Trophoblast cell (in vitro differentiated cells and primary cell): ENCODE data around the gene LPAR1.

Experiments used
- DNase-seq, 2 donors: peaks; one replicate each; pipeline ENCODE4 v3.0.0-alpha.2; 2016
- H2AFZ ChIP-seq: 2 replicates; pipeline ENCODE4 v1.6.1; 2013; ENCODE audit warnings: low read length, moderate library complexity, mild to moderate bottlenecking; ENCODE audit not compliant: insufficient read depth, poor library complexity
- H2AK5ac ChIP-seq: 2 replicates; pipeline ENCODE4 v1.6.1; 2013; ENCODE audit warnings: mild to moderate bottlenecking, low read length
- H2BK120ac ChIP-seq: 2 replicates; pipeline ENCODE4 v1.6.1; 2013; ENCODE audit warnings: low read length, mild to moderate bottlenecking, moderate library complexity; ENCODE audit not compliant: insufficient read depth, poor library complexity
- H2BK12ac ChIP-seq: 2 replicates; pipeline ENCODE4 v1.6.1; 2013; ENCODE audit warnings: mild to moderate bottlenecking, low read length, moderate library complexity
- H2BK5ac ChIP-seq: 2 replicates; pipeline ENCODE4 v1.6.1; 2013; ENCODE audit warnings: low read length, low read depth, moderate library complexity, mild to moderate bottlenecking; ENCODE audit not compliant: poor library complexity
- H3K14ac ChIP-seq: 2 replicates; pipeline ENCODE4 v1.6.1; 2013; ENCODE audit warnings: mild to moderate bottlenecking, low read length
- H3K18ac ChIP-seq: 2 replicates; pipeline ENCODE4 v1.6.1; 2013; ENCODE audit warnings: mild to moderate bottlenecking, low read length
- H3K23ac ChIP-seq: 2 replicates; pipeline ENCODE4 v1.6.1; 2013; ENCODE audit warnings: low read length
- H3K27ac ChIP-seq: 2 replicates; pipeline ENCODE4 v1.5.1; 2013; ENCODE audit warnings: low read depth, mild to moderate bottlenecking, inconsistent platforms, low read length, moderate library complexity
- H3K27me3 ChIP-seq: 2 replicates; pipeline ENCODE4 v1.6.1; 2013; ENCODE audit warnings: inconsistent platforms, mild to moderate bottlenecking, low read length, moderate library complexity; ENCODE audit not compliant: insufficient read depth
- H3K36me3 ChIP-seq, 2 experiments: 1 replicate in 1 of 2; 2 replicates in 1 of 2; pipeline ENCODE4 v1.6.1; 2013; ENCODE audit warnings: low read length in 2 of 2, mild to moderate bottlenecking in 2 of 2, moderate library complexity in 1 of 2; ENCODE audit not compliant: insufficient read depth in 2 of 2, control insufficient read depth in 1 of 2
- H3K4ac ChIP-seq: 2 replicates; pipeline ENCODE4 v1.6.1; 2013; ENCODE audit warnings: low read depth, mild to moderate bottlenecking, low read length, moderate library complexity
- H3K4me1 ChIP-seq, 2 experiments: 1 replicate in 1 of 2; 2 replicates in 1 of 2; pipeline ENCODE4 v1.6.1; 2013; ENCODE audit warnings: low read length in 2 of 2, mild to moderate bottlenecking in 2 of 2, moderate library complexity in 1 of 2; ENCODE audit not compliant: insufficient read depth in 2 of 2, control insufficient read depth in 1 of 2
- H3K4me2 ChIP-seq: 2 replicates; pipeline ENCODE4 v1.6.1; 2013; ENCODE audit warnings: inconsistent platforms, mild to moderate bottlenecking, low read length, moderate library complexity
- H3K4me3 ChIP-seq: 2 replicates; pipeline ENCODE4 v1.5.1; 2013; ENCODE audit warnings: mild to moderate bottlenecking, low read depth, low read length, inconsistent platforms
- H3K79me1 ChIP-seq: one replicate; pipeline ENCODE4 v1.6.1; 2013; ENCODE audit warnings: low read length
- H3K79me2 ChIP-seq: 2 replicates; pipeline ENCODE4 v1.6.1; 2013; ENCODE audit warnings: low read length, mild to moderate bottlenecking; ENCODE audit not compliant: control insufficient read depth, insufficient read depth, poor library complexity
- H3K9ac ChIP-seq: 2 replicates; pipeline ENCODE4 v1.6.1; 2013; ENCODE audit warnings: mild to moderate bottlenecking, low read length
- H3K9me3 ChIP-seq: 2 replicates; pipeline ENCODE4 v1.6.1; 2013; ENCODE audit warnings: low read depth, mild to moderate bottlenecking, control low read depth, inconsistent platforms, low read length; ENCODE audit not compliant: insufficient read depth
- H4K12ac ChIP-seq: 2 replicates; pipeline ENCODE4 v1.6.1; 2013; ENCODE audit warnings: low read depth, mild to moderate bottlenecking, low read length, moderate library complexity
- H4K8ac ChIP-seq: 2 replicates; pipeline ENCODE4 v1.6.1; 2013; ENCODE audit warnings: low read depth, mild to moderate bottlenecking, low read length, moderate library complexity
- H4K91ac ChIP-seq: one replicate; pipeline ENCODE4 v1.6.1; 2013; ENCODE audit warnings: low read depth, mild to moderate bottlenecking, low read length, moderate library complexity
- WGBS: extraction: QIAGEN DNeasy Blood & Tissue Kit; methylation state at CpG from one replicate; pipeline ENCODE4 v1.1.7; 2013; ENCODE audit warnings: missing lambda C conversion rate; ENCODE audit not compliant: insufficient read length, insufficient coverage; ENCODE audit errors: extremely low coverage; 5-methylcytosine and 5-hydroxymethylcytosine counted together

Gene LPAR1

GRCh38 chr9:110968096-110968495 lies 70.2 kb downstream of the LPAR1 start:
- H3K14ac ChIP-seq = no peak overlapping the region
- H3K79me1 ChIP-seq = no peaks in the 10 kb centered on the region
- H2BK5ac ChIP-seq = no peak overlapping the region
- no peaks in the 10 kb centered on the region for H3K27me3 ChIP-seq
- no peak overlapping the region for H2AK5ac ChIP-seq
- no peak overlapping the region for H2BK12ac ChIP-seq
- no peak for DNase-seq
- no peaks in the 10 kb centered on the region for H3K9me3 ChIP-seq
- H3K4me3 ChIP-seq = no peak overlapping the region
- H3K36me3 ChIP-seq = no peaks in the 10 kb centered on the region
- H3K4me2 ChIP-seq = no peak overlapping the region
- no peak overlapping the region for H4K91ac ChIP-seq
- H4K8ac ChIP-seq = no peak overlapping the region
- H4K12ac ChIP-seq = no peak overlapping the region
- no peak overlapping the region for H3K9ac ChIP-seq
- no peaks in the 10 kb centered on the region for H3K4me1 ChIP-seq
- WGBS = no CpG with 5 or more reads among the region's 4 CpGs
- no peak overlapping the region for H3K23ac ChIP-seq
- H3K18ac ChIP-seq = no peak overlapping the region
- H3K79me2 ChIP-seq = no peaks in the 10 kb centered on the region
- H3K27ac ChIP-seq = no peak overlapping the region
- no peak overlapping the region for H2AFZ ChIP-seq
- H2BK120ac ChIP-seq = no peak overlapping the region
- H3K4ac ChIP-seq = no peak overlapping the region

DNA sequence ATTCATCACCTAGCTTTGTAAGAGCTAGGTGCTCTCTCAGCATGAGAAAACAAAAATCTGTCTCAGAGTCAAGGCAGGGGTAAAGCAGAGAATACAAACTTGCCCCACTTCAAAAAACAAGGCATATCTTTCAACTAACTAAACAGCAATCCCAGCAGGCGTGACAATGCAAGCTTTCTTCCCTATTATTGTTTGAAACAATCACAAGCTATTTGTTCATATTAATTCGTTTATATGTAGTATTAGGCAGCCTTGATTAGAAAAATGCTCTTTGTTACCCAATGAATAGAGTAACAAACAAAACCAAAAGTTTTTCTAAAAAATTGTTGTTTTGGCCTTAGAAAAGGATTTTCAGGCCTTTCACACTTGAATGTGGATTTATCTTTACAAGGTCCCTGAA lies 71.1 kb downstream of the LPAR1 start:
- Histone ChIP-seq H2AFZ (no peak overlapping the region), H3K9me3 (no peaks in the 10 kb centered on the region), H4K12ac (no peak overlapping the region), H3K14ac (no peak overlapping the region), H3K79me1 (no peaks in the 10 kb centered on the region), H3K4ac (no peak overlapping the region), H2BK120ac (no peak overlapping the region), H3K23ac (no peak overlapping the region), H3K27me3 (no peaks in the 10 kb centered on the region), H3K9ac (no peak overlapping the region), H3K27ac (no peak overlapping the region), H3K4me1 (no peaks in the 10 kb centered on the region), H3K36me3 (no peaks in the 10 kb centered on the region), H3K4me3 (no peak overlapping the region), H4K8ac (no peak overlapping the region), H3K18ac (no peak overlapping the region), H3K79me2 (no peaks in the 10 kb centered on the region), H2BK12ac (no peak overlapping the region), H3K4me2 (no peak overlapping the region), H2BK5ac (no peak overlapping the region), H2AK5ac (no peak overlapping the region), H4K91ac (no peak overlapping the region)
- DNase-seq = no peak
- WGBS = no CpG with 5 or more reads among the region's 2 CpGs

- Histone ChIP-seq H4K12ac (no peak overlapping the region), H3K14ac (no peak overlapping the region), H2AK5ac (no peak overlapping the region), H2BK5ac (no peak overlapping the region), H3K27ac (no peak overlapping the region), H3K4me2 (no peak overlapping the region), H3K79me1 (no peaks in the 10 kb centered on the region), H3K79me2 (no peaks in the 10 kb centered on the region), H2BK12ac (no peak overlapping the region), H3K9me3 (no peaks in the 10 kb centered on the region), H4K8ac (no peak overlapping the region), H4K91ac (no peak overlapping the region), H2BK120ac (no peak overlapping the region), H3K36me3 (no peaks in the 10 kb centered on the region), H3K4me3 (no peak overlapping the region), H3K18ac (no peak overlapping the region), H3K4me1 (no peaks in the 10 kb centered on the region), H3K4ac (no peak overlapping the region), H2AFZ (no peak overlapping the region), H3K9ac (no peak overlapping the region), H3K23ac (no peak overlapping the region), H3K27me3 (no peaks in the 10 kb centered on the region)
- no peak for DNase-seq
- no CpG with 5 or more reads among the region's 2 CpGs for WGBS
Observed at GRCh38 chr9:110960288-110960687, 78.0 kb downstream of the LPAR1 start.

GRCh38 chr9:110958847-110959246 lies 79.4 kb downstream of the LPAR1 start:
- Histone ChIP-seq H2BK120ac (no peak overlapping the region), H2AFZ (no peak overlapping the region), H3K14ac (no peak overlapping the region), H3K4me2 (no peak overlapping the region), H4K8ac (no peak overlapping the region), H3K4me3 (no peak overlapping the region), H3K36me3 (no peaks in the 10 kb centered on the region), H4K91ac (no peak overlapping the region), H2AK5ac (no peak overlapping the region), H3K4me1 (no peaks in the 10 kb centered on the region), H3K23ac (no peak overlapping the region), H3K27me3 (no peaks in the 10 kb centered on the region), H2BK5ac (no peak overlapping the region), H3K9me3 (no peaks in the 10 kb centered on the region), H3K18ac (no peak overlapping the region), H3K4ac (no peak overlapping the region), H4K12ac (no peak overlapping the region), H3K9ac (no peak overlapping the region), H3K79me2 (no peaks in the 10 kb centered on the region), H2BK12ac (no peak overlapping the region), H3K79me1 (no peaks in the 10 kb centered on the region), H3K27ac (no peak overlapping the region)
- no CpG with 5 or more reads among the region's 1 CpG for WGBS
- no peak for DNase-seq
